Measurements from ENCODE around the gene CACNG8. TPM values are rescaled to one million over a fixed set of nuclear protein-coding genes. Genes with fewer than 3 reads are reported as not detected.
"Not testable (repeated sequence)": the region's sequence is repeated elsewhere in the genome, so short reads cannot be mapped to it uniquely, and the experiment has no call there.

The CACNG8 gene
- total and polyA plus RNA-seq, 2 donors = 0.05 TPM; not detected in 1

- no peaks in the 10 kb centered on the region for H3K36me3 ChIP-seq (ENCODE audit: control insufficient read depth in 2 of 2, insufficient read depth in 2 of 2, low read length in 1 of 2)
- no peak overlapping the region for H3K27ac ChIP-seq (ENCODE audit: low read depth in 1 of 2, low read length in 1 of 2)
- H3K4me1 ChIP-seq (ENCODE audit: control insufficient read depth in 2 of 2, insufficient read depth in 2 of 2, low read length in 2 of 2) = no peaks in the 10 kb centered on the region
- H3K27me3 ChIP-seq (ENCODE audit: control insufficient read depth in 2 of 2, insufficient read depth in 1 of 2, low read length in 1 of 2) = no peaks in the 10 kb centered on the region
- no peak for DNase-seq (ENCODE audit: low read depth in 6 of 9, low spot score in 9 of 9)
- H3K9me3 ChIP-seq (ENCODE audit: control insufficient read depth in 2 of 2, insufficient read depth in 1 of 2, low read length in 1 of 2) = no peaks in the 10 kb centered on the region
- 54% methylated on average over 13 of the region's 13 CpGs for WGBS
- no peak overlapping the region for H3K4me3 ChIP-seq (ENCODE audit: low read length in 2 of 2)
Measured at GRCh38 chr19:54030895-54031586, 68.3 kb downstream of the CACNG8 start.

GRCh38 chr19:54035215-54036178 lies 72.8 kb downstream of the CACNG8 start:
- Histone ChIP-seq H3K27ac (ENCODE audit: low read depth in 1 of 2, low read length in 1 of 2) (no peak overlapping the region), H3K4me3 (ENCODE audit: low read length in 2 of 2) (no peak overlapping the region), H3K4me1 (ENCODE audit: control insufficient read depth in 2 of 2, insufficient read depth in 2 of 2, low read length in 2 of 2) (no peaks in the 10 kb centered on the region), H3K9me3 (ENCODE audit: control insufficient read depth in 2 of 2, insufficient read depth in 1 of 2, low read length in 1 of 2) (no peaks in the 10 kb centered on the region), H3K36me3 (ENCODE audit: control insufficient read depth in 2 of 2, insufficient read depth in 2 of 2, low read length in 1 of 2) (no peaks in the 10 kb centered on the region), H3K27me3 (ENCODE audit: control insufficient read depth in 2 of 2, insufficient read depth in 1 of 2, low read length in 1 of 2) (no peaks in the 10 kb centered on the region)
- no peak for DNase-seq (ENCODE audit: low read depth in 6 of 9, low spot score in 9 of 9)
- WGBS = 82% methylated on average over 4 of the region's 4 CpGs

GRCh38 chr19:54036542-54036941 lies 73.8 kb downstream of the CACNG8 start:
- H3K27ac ChIP-seq (ENCODE audit: low read depth in 1 of 2, low read length in 1 of 2); H3K27me3 ChIP-seq (ENCODE audit: control insufficient read depth in 2 of 2, insufficient read depth in 1 of 2, low read length in 1 of 2); H3K9me3 ChIP-seq (ENCODE audit: control insufficient read depth in 2 of 2, insufficient read depth in 1 of 2, low read length in 1 of 2); H3K36me3 ChIP-seq (ENCODE audit: control insufficient read depth in 2 of 2, insufficient read depth in 2 of 2, low read length in 1 of 2); DNase-seq (ENCODE audit: low read depth in 6 of 9, low spot score in 9 of 9); H3K4me1 ChIP-seq (ENCODE audit: control insufficient read depth in 2 of 2, insufficient read depth in 2 of 2, low read length in 2 of 2); H3K4me3 ChIP-seq (ENCODE audit: low read length in 2 of 2): not testable (repeated sequence)
- WGBS = 89% methylated on average over 5 of the region's 5 CpGs

Other genes with a start within 250 kb of the CACNG8 start
- 0.24 TPM for gene NLRP12, start 138.6 kb upstream of the CACNG8 start, total RNA-seq
- 0.21 TPM for gene NLRP12, start 138.6 kb upstream of the CACNG8 start, polyA plus RNA-seq
- 4.5 TPM for gene MYADM, start 95.1 kb upstream of the CACNG8 start, total RNA-seq
- gene MYADM, start 95.1 kb upstream of the CACNG8 start, polyA plus RNA-seq = 34.4 TPM
- gene PRKCG, start 80.7 kb upstream of the CACNG8 start, total RNA-seq = 1.1 TPM
- gene PRKCG, start 80.7 kb upstream of the CACNG8 start, polyA plus RNA-seq = 4.5 TPM
- gene CACNG7, start 53.7 kb upstream of the CACNG8 start, total RNA-seq = not detected
- gene CACNG7, start 53.7 kb upstream of the CACNG8 start, polyA plus RNA-seq = 0.05 TPM
- 0.05 TPM for gene CACNG6, start 28.7 kb downstream of the CACNG8 start, total RNA-seq
- 0.05 TPM for gene CACNG6, start 28.7 kb downstream of the CACNG8 start, polyA plus RNA-seq
- 1.1 TPM for gene VSTM1, start 101.0 kb downstream of the CACNG8 start, total RNA-seq
- 0.37 TPM for gene VSTM1, start 101.0 kb downstream of the CACNG8 start, polyA plus RNA-seq
- gene TARM1, start 118.4 kb downstream of the CACNG8 start, total RNA-seq = 0.05 TPM
- gene TARM1, start 118.4 kb downstream of the CACNG8 start, polyA plus RNA-seq = not detected
- 0.61 TPM for gene OSCAR, start 137.9 kb downstream of the CACNG8 start, total RNA-seq
- gene OSCAR, start 137.9 kb downstream of the CACNG8 start, polyA plus RNA-seq = 5.5 TPM
- gene NDUFA3, start 139.9 kb downstream of the CACNG8 start, total RNA-seq = 215 TPM
- gene NDUFA3, start 139.9 kb downstream of the CACNG8 start, polyA plus RNA-seq = 190 TPM
- 34.9 TPM for gene TFPT, start 152.7 kb downstream of the CACNG8 start, total RNA-seq
- gene TFPT, start 152.7 kb downstream of the CACNG8 start, polyA plus RNA-seq = 34.3 TPM
- gene PRPF31, start 152.8 kb downstream of the CACNG8 start, total RNA-seq = 42.4 TPM
- gene PRPF31, start 152.8 kb downstream of the CACNG8 start, polyA plus RNA-seq = 62.2 TPM
- gene CNOT3, start 174.8 kb downstream of the CACNG8 start, total RNA-seq = 7.6 TPM
- 27.8 TPM for gene CNOT3, start 174.8 kb downstream of the CACNG8 start, polyA plus RNA-seq
- gene LENG1, start 196.8 kb downstream of the CACNG8 start, total RNA-seq = 12.1 TPM
- gene LENG1, start 196.8 kb downstream of the CACNG8 start, polyA plus RNA-seq = 11.9 TPM
- gene TMC4, start 210.2 kb downstream of the CACNG8 start, total RNA-seq = 2.1 TPM
- 15.4 TPM for gene TMC4, start 210.2 kb downstream of the CACNG8 start, polyA plus RNA-seq
- gene MBOAT7, start 226.6 kb downstream of the CACNG8 start, total RNA-seq = 8.2 TPM
- 24.6 TPM for gene MBOAT7, start 226.6 kb downstream of the CACNG8 start, polyA plus RNA-seq
- 24.1 TPM for gene TSEN34, start 228.4 kb downstream of the CACNG8 start, total RNA-seq
- gene TSEN34, start 228.4 kb downstream of the CACNG8 start, polyA plus RNA-seq = 38.8 TPM
- 2,697 TPM for gene RPS9, start 237.9 kb downstream of the CACNG8 start, total RNA-seq
- 3,716 TPM for gene RPS9, start 237.9 kb downstream of the CACNG8 start, polyA plus RNA-seq

All from thymus (tissue), 11 donors.